Neural cell (in vitro differentiated cells): Measurements from ENCODE around the gene SIM1. TPM values are rescaled to one million over a fixed set of nuclear protein-coding genes. Genes with fewer than 3 reads are reported as not detected.

ENCODE experiments used
- H2AFZ ChIP-seq: fragments of 200-600, 300-800 bp; sonication (generic), shearing (Covaris generic); 2 replicates; pipeline ENCODE4 v1.6.0; 2014; ENCODE audit warnings: low read depth, mild to moderate bottlenecking, antibody characterized with exemption, low read length, moderate library complexity
- H3F3A ChIP-seq: fragments of 200-600 bp; shearing (Covaris generic); 2 replicates; pipeline ENCODE4 v1.6.1; 2016; ENCODE audit warnings: mild to moderate bottlenecking, moderate library complexity, mixed read lengths, antibody characterized with exemption, low read length; ENCODE audit not compliant: insufficient read depth, poor library complexity, severe bottlenecking
- H3K27ac ChIP-seq: fragments of 200-600, 300-800 bp; sonication (generic), shearing (Covaris generic); 2 replicates; pipeline ENCODE4 v1.5.1; 2014; ENCODE audit warnings: mild to moderate bottlenecking, low read length, moderate library complexity
- H3K27me3 ChIP-seq: fragments of 300-800, 200-600 bp; sonication (generic), shearing (Covaris generic); 2 replicates; pipeline ENCODE4 v1.6.0; 2014; ENCODE audit warnings: mild to moderate bottlenecking, low read depth, low read length, moderate library complexity; ENCODE audit not compliant: insufficient read depth
- H3K36me3 ChIP-seq: fragments of 300-800, 200-600 bp; sonication (generic), shearing (Covaris generic); 2 replicates; pipeline ENCODE4 v1.5.1; 2014; ENCODE audit warnings: mild to moderate bottlenecking, antibody characterized with exemption, low read length, moderate library complexity; ENCODE audit not compliant: insufficient read depth
- H3K4me2 ChIP-seq: fragments of 300-800, 200-600 bp; sonication (generic), shearing (Covaris generic); 2 replicates; pipeline ENCODE4 v1.6.0; 2014; ENCODE audit warnings: mild to moderate bottlenecking, low read length
- H3K4me3 ChIP-seq: fragments of 300-800, 200-600 bp; sonication (generic), shearing (Covaris generic); 2 replicates; pipeline ENCODE4 v1.5.1; 2014; ENCODE audit warnings: mild to moderate bottlenecking, low read length, moderate library complexity
- H3K79me2 ChIP-seq: fragments of 200-600 bp; shearing (Covaris generic); replicated peaks from 2 replicates; pipeline ENCODE4 v1.6.0; 2014; ENCODE audit warnings: mild to moderate bottlenecking, low read length, moderate library complexity; ENCODE audit not compliant: insufficient read depth
- H3K9ac ChIP-seq: fragments of 300-800, 200-600 bp; sonication (generic), shearing (Covaris generic); 2 replicates; pipeline ENCODE4 v1.6.1; 2016; ENCODE audit warnings: mild to moderate bottlenecking, low read length, mixed read lengths
- H3K9me2 ChIP-seq: fragments of 200-600 bp; shearing (Covaris generic); 2 replicates; pipeline ENCODE4 v1.6.1; 2016; ENCODE audit warnings: mild to moderate bottlenecking, low read length, mixed read lengths; ENCODE audit not compliant: insufficient read depth
- H3K9me3 ChIP-seq: fragments of 200-600, 300-800 bp; sonication (generic), shearing (Covaris generic); 2 replicates; pipeline ENCODE4 v1.6.1; 2016; ENCODE audit warnings: mild to moderate bottlenecking, mixed run types, low read length, moderate library complexity, mixed read lengths
- H4K20me1 ChIP-seq: fragments of 200-600 bp; shearing (Covaris generic); 2 replicates; pipeline ENCODE4 v1.6.1; 2016; ENCODE audit warnings: mild to moderate bottlenecking, mixed run types; ENCODE audit not compliant: insufficient read depth
- CTCF ChIP-seq: fragments of 450-650 bp; IDR thresholded peaks from 2 replicates; pipeline ENCODE4 v1.5.1; 2014; ENCODE audit warnings: antibody characterized with exemption, mild to moderate bottlenecking, moderate library complexity; ENCODE audit not compliant: poor library complexity, severe bottlenecking
- EP300 ChIP-seq: fragments of 450-650 bp; conservative IDR thresholded peaks from 2 replicates; pipeline ENCODE4 v1.6.1; 2014; ENCODE audit warnings: antibody characterized with exemption, mild to moderate bottlenecking, moderate library complexity; ENCODE audit not compliant: poor library complexity, severe bottlenecking
- EZH2 ChIP-seq: fragments of 200-600, 300-800 bp; shearing (Covaris generic), sonication (generic); IDR thresholded peaks from 2 replicates; pipeline ENCODE4 v1.6.1; 2014; ENCODE audit warnings: antibody characterized with exemption, low read length, borderline replicate concordance, mild to moderate bottlenecking; ENCODE audit not compliant: insufficient read depth, poor library complexity, severe bottlenecking
- MXI1 ChIP-seq: fragments of 450-650 bp; conservative IDR thresholded peaks from 2 replicates; pipeline ENCODE4 v1.6.1; 2014; ENCODE audit warnings: antibody characterized with exemption, mild to moderate bottlenecking; ENCODE audit not compliant: poor library complexity, severe bottlenecking
- POLR2AphosphoS5 ChIP-seq: IDR thresholded peaks from 2 replicates; pipeline ENCODE4 v1.6.1; 2012
- RAD21 ChIP-seq: fragments of 450-650 bp; conservative IDR thresholded peaks from 2 replicates; pipeline ENCODE4 v1.6.1; 2014; ENCODE audit warnings: antibody characterized with exemption, mild to moderate bottlenecking, moderate library complexity
- SMC3 ChIP-seq: fragments of 450-650 bp; conservative IDR thresholded peaks from 2 replicates; pipeline ENCODE4 v1.6.1; 2014; ENCODE audit warnings: antibody characterized with exemption, mild to moderate bottlenecking, moderate library complexity; ENCODE audit not compliant: poor library complexity
- TAF1 ChIP-seq: IDR thresholded peaks from 2 replicates; pipeline ENCODE4 v1.6.1; 2012; ENCODE audit warnings: low read depth
- polyA plus RNA-seq: library from polyadenylated mRNA; depleted of rRNA; stranded (reverse); fragments of >200 nt; gene quantifications from 2 replicates; pipeline ENCODE4 v1.2.3, GENCODE V29; 2014
- TF ChIP-seq, protein P1 (sequence below): IDR thresholded peaks from 2 replicates; pipeline ENCODE4 v1.6.1; 2012; ENCODE audit warnings: borderline replicate concordance

The SIM1 gene
- polyA plus RNA-seq, 1 donor from 2014 or later = not detected

- Histone ChIP-seq H3F3A (no peaks in the 10 kb centered on the region), H2AFZ (no peak overlapping the region), H3K79me2 (no peaks in the 10 kb centered on the region), H3K4me3 (no peak overlapping the region), H3K9ac (no peak overlapping the region), H3K9me2 (no peaks in the 10 kb centered on the region), H3K9me3 (no peaks in the 10 kb centered on the region), H3K27ac (no peak overlapping the region), H3K4me2 (no peak overlapping the region), H3K36me3 (no peaks in the 10 kb centered on the region), H3K27me3 (peaks cover 100% of the 10 kb centered on the region), H4K20me1 (no peaks in the 10 kb centered on the region)
- no peak for TF ChIP-seq EP300
- peak; percentile 31 for TF ChIP-seq EZH2
Measured at GRCh38 chr6:100453701-100454521, 10.8 kb downstream of the SIM1 start.

DNA sequence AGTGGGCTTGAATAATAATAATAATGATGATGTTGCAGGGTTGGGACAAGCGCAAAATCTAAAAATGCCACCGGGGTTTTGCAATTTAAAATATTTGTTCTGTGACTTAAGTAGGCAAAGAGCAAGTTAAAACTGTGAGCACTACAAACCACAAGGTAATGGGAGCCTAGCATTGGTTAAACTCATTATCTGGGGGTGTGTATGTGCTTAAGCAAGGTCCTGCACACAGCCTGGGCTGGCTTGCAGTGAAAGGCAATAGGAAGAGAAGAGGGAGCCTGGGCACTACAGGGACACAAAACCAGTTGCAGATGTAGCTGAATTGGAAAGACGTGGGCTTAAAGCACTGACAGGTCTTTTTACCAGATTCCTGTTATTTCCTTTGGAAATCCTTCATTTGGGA, 11.7 kb downstream of the SIM1 start:
- Histone ChIP-seq H3K27ac (no peak overlapping the region), H3K9ac (no peak overlapping the region), H3K27me3 (peaks cover 100% of the 10 kb centered on the region), H3K9me2 (no peaks in the 10 kb centered on the region), H3F3A (no peaks in the 10 kb centered on the region), H3K4me2 (no peak overlapping the region), H3K4me3 (no peak overlapping the region), H3K9me3 (no peaks in the 10 kb centered on the region), H3K79me2 (no peaks in the 10 kb centered on the region), H2AFZ (no peak overlapping the region), H4K20me1 (no peaks in the 10 kb centered on the region), H3K36me3 (no peaks in the 10 kb centered on the region)
- TF ChIP-seq EZH2 = no peak
- TF ChIP-seq EP300 = no peak
- TF ChIP-seq RAD21 = no peak
- no peak for TF ChIP-seq TAF1
- TF ChIP-seq MXI1 = no peak
- TF ChIP-seq, protein P1, sequence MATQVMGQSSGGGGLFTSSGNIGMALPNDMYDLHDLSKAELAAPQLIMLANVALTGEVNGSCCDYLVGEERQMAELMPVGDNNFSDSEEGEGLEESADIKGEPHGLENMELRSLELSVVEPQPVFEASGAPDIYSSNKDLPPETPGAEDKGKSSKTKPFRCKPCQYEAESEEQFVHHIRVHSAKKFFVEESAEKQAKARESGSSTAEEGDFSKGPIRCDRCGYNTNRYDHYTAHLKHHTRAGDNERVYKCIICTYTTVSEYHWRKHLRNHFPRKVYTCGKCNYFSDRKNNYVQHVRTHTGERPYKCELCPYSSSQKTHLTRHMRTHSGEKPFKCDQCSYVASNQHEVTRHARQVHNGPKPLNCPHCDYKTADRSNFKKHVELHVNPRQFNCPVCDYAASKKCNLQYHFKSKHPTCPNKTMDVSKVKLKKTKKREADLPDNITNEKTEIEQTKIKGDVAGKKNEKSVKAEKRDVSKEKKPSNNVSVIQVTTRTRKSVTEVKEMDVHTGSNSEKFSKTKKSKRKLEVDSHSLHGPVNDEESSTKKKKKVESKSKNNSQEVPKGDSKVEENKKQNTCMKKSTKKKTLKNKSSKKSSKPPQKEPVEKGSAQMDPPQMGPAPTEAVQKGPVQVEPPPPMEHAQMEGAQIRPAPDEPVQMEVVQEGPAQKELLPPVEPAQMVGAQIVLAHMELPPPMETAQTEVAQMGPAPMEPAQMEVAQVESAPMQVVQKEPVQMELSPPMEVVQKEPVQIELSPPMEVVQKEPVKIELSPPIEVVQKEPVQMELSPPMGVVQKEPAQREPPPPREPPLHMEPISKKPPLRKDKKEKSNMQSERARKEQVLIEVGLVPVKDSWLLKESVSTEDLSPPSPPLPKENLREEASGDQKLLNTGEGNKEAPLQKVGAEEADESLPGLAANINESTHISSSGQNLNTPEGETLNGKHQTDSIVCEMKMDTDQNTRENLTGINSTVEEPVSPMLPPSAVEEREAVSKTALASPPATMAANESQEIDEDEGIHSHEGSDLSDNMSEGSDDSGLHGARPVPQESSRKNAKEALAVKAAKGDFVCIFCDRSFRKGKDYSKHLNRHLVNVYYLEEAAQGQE = no peak
- TF ChIP-seq SMC3 = no peak
- no peak for TF ChIP-seq CTCF
- no peak for TF ChIP-seq POLR2AphosphoS5
